Keratinocyte (primary cell): ENCODE data around the gene PAPSS2.

ENCODE experiments used
- CTCF ChIP-seq, 3 experiments: IDR thresholded peaks in 1 of 3; conservative IDR thresholded peaks in 1 of 3; optimal IDR thresholded peaks in 1 of 3; 2 replicates in 2 of 3; 3 replicates in 1 of 3; pipeline versions ENCODE3 to v1.5.1; 2011; ENCODE audit warnings: low read length in 3 of 3, mild to moderate bottlenecking in 3 of 3, moderate library complexity in 2 of 3, control low read depth in 1 of 3, inconsistent platforms in 1 of 3; ENCODE audit not compliant: insufficient read depth in 2 of 3; ENCODE audit errors: extremely low read depth in 1 of 3
- EZH2 ChIP-seq: IDR thresholded peaks from one replicate; pipeline ENCODE4 v1.6.1; 2012; ENCODE audit warnings: inconsistent platforms, mild to moderate bottlenecking, low read length, moderate library complexity

GRCh38 chr10:87636313-87636915, 23.3 kb upstream of the PAPSS2 start:
- no peak for TF ChIP-seq EZH2
- no peak for TF ChIP-seq CTCF (optimal IDR thresholded peaks at IDR 0.05 in 1 of 3, IDR thresholded peaks at IDR 0.05 in 1 of 3, conservative IDR thresholded peaks at IDR 0.05 in 1 of 3; ENCODE audit: extremely low read depth in 1 of 3, insufficient read depth in 2 of 3, low read length in 3 of 3)
